ENCODE measurements around the gene JSRP1.

GRCh38 chr19:2213799-2214198, 42.4 kb downstream of the JSRP1 start:
- TF ChIP-seq EP300 (IDR thresholded peaks at IDR 0.05; ENCODE audit: borderline replicate concordance in 1 of 2, low read depth in 2 of 2, low read length in 2 of 2) (no peak), CHD2 (IDR thresholded peaks at IDR 0.05; ENCODE audit: low read length) (no peak), TAF1 (IDR thresholded peaks at IDR 0.05; ENCODE audit: low read depth, low read length) (no peak), BCL11A (IDR thresholded peaks at IDR 0.05; ENCODE audit: low read depth in 2 of 2, low read length in 2 of 2) (no peak), POLR2AphosphoS5 (IDR thresholded peaks at IDR 0.05; ENCODE audit: low read depth, low read length) (no peak), EZH2 (IDR thresholded peaks at IDR 0.05; ENCODE audit: low read depth, low read length, severe bottlenecking) (no peak)
- TF ChIP-seq, protein P1, sequence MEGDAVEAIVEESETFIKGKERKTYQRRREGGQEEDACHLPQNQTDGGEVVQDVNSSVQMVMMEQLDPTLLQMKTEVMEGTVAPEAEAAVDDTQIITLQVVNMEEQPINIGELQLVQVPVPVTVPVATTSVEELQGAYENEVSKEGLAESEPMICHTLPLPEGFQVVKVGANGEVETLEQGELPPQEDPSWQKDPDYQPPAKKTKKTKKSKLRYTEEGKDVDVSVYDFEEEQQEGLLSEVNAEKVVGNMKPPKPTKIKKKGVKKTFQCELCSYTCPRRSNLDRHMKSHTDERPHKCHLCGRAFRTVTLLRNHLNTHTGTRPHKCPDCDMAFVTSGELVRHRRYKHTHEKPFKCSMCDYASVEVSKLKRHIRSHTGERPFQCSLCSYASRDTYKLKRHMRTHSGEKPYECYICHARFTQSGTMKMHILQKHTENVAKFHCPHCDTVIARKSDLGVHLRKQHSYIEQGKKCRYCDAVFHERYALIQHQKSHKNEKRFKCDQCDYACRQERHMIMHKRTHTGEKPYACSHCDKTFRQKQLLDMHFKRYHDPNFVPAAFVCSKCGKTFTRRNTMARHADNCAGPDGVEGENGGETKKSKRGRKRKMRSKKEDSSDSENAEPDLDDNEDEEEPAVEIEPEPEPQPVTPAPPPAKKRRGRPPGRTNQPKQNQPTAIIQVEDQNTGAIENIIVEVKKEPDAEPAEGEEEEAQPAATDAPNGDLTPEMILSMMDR (IDR thresholded peaks at IDR 0.05; ENCODE audit: control extremely low read depth in 1 of 3, insufficient read depth in 1 of 3, low read depth in 1 of 3, low read length in 3 of 3): no peak
